ENCODE data around the gene BICDL2. TPM values are rescaled to one million over a fixed set of nuclear protein-coding genes. Genes with fewer than 3 reads are reported as not detected.

The BICDL2 gene
- total and polyA plus RNA-seq, 9 of the 15 experiments (the other 6 are each of a cell fraction or from before 2014, with no cell fraction given), result 0.09 to 0.28 (median 0.09) TPM; not detected in 6

- TF ChIP-seq, protein P1, sequence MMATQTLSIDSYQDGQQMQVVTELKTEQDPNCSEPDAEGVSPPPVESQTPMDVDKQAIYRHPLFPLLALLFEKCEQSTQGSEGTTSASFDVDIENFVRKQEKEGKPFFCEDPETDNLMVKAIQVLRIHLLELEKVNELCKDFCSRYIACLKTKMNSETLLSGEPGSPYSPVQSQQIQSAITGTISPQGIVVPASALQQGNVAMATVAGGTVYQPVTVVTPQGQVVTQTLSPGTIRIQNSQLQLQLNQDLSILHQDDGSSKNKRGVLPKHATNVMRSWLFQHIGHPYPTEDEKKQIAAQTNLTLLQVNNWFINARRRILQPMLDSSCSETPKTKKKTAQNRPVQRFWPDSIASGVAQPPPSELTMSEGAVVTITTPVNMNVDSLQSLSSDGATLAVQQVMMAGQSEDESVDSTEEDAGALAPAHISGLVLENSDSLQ (IDR thresholded peaks at IDR 0.05), result no peak
- no peak for TF ChIP-seq ATF3 (IDR thresholded peaks at IDR 0.05)
- no peak for TF ChIP-seq ATF3 (CRISPR knock-in tag; conservative IDR thresholded peaks at IDR 0.05)
- TF ChIP-seq EP400 (IDR thresholded peaks at IDR 0.05), result peak; percentile 79; the same call in 1 of the 2 replicates
- no peak for TF ChIP-seq RBM34 (IDR thresholded peaks at IDR 0.05; ENCODE audit: borderline replicate concordance, insufficient read depth, low read length)
- no peak; the same call in 1 of the 2 replicates for TF ChIP-seq SIN3B (IDR thresholded peaks at IDR 0.05; ENCODE audit: low read depth)
- TF ChIP-seq ZNF282 (CRISPR knock-in tag; IDR thresholded peaks at IDR 0.05), result no peak
- TF ChIP-seq, protein P2, sequence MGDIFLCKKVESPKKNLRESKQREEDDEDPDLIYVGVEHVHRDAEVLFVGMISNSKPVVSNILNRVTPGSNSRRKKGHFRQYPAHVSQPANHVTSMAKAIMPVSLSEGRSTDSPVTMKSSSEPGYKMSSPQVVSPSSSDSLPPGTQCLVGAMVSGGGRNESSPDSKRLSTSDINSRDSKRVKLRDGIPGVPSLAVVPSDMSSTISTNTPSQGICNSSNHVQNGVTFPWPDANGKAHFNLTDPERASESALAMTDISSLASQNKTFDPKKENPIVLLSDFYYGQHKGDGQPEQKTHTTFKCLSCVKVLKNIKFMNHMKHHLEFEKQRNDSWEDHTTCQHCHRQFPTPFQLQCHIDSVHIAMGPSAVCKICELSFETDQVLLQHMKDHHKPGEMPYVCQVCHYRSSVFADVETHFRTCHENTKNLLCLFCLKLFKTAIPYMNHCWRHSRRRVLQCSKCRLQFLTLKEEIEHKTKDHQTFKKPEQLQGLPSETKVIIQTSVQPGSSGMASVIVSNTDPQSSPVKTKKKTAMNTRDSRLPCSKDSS (IDR thresholded peaks at IDR 0.05; ENCODE audit: low read depth, partially characterized antibody), result no peak
- no peak for TF ChIP-seq CSDE1 (IDR thresholded peaks at IDR 0.05)
- no peak for TF ChIP-seq ZNF274 (IDR thresholded peaks at IDR 0.05; ENCODE audit: borderline replicate concordance, low read depth, low read length)
- no peak for TF ChIP-seq POLR3G (IDR thresholded peaks at IDR 0.05; ENCODE audit: extremely low read depth, insufficient read length, insufficient replicate concordance)
- TF ChIP-seq TFAM (CRISPR knock-in tag; conservative IDR thresholded peaks at IDR 0.05), result no peak
- no peak for TF ChIP-seq ZSCAN32 (CRISPR knock-in tag; IDR thresholded peaks at IDR 0.05)
- no peak for TF ChIP-seq U2AF2 (optimal IDR thresholded peaks at IDR 0.05; ENCODE audit: low read depth, low read length)
- peak in 1 of 2 experiments; percentile 66; a peak in 1 of 4 replicates for TF ChIP-seq TEAD1 (CRISPR knock-in tag; IDR thresholded peaks at IDR 0.05)
- TF ChIP-seq RAD51 (IDR thresholded peaks at IDR 0.05; ENCODE audit: borderline replicate concordance, low read depth), result no peak
- TF ChIP-seq FUS (optimal IDR thresholded peaks at IDR 0.05; ENCODE audit: low read depth, low read length), result peak; percentile 62
- TF ChIP-seq TCF15 (CRISPR knock-in tag; IDR thresholded peaks at IDR 0.05), result no peak
- no peak for TF ChIP-seq CBFA2T3 (IDR thresholded peaks at IDR 0.05)
- TF ChIP-seq ZNF785 (CRISPR knock-in tag; IDR thresholded peaks at IDR 0.05), result no peak
- TF ChIP-seq, protein P3, sequence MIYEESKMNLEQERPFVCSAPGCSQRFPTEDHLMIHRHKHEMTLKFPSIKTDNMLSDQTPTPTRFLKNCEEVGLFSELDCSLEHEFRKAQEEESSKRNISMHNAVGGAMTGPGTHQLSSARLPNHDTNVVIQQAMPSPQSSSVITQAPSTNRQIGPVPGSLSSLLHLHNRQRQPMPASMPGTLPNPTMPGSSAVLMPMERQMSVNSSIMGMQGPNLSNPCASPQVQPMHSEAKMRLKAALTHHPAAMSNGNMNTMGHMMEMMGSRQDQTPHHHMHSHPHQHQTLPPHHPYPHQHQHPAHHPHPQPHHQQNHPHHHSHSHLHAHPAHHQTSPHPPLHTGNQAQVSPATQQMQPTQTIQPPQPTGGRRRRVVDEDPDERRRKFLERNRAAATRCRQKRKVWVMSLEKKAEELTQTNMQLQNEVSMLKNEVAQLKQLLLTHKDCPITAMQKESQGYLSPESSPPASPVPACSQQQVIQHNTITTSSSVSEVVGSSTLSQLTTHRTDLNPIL (CRISPR knock-in tag; IDR thresholded peaks at IDR 0.05), result no peak
- TF ChIP-seq, protein P4, sequence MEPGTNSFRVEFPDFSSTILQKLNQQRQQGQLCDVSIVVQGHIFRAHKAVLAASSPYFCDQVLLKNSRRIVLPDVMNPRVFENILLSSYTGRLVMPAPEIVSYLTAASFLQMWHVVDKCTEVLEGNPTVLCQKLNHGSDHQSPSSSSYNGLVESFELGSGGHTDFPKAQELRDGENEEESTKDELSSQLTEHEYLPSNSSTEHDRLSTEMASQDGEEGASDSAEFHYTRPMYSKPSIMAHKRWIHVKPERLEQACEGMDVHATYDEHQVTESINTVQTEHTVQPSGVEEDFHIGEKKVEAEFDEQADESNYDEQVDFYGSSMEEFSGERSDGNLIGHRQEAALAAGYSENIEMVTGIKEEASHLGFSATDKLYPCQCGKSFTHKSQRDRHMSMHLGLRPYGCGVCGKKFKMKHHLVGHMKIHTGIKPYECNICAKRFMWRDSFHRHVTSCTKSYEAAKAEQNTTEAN (CRISPR knock-in tag; IDR thresholded peaks at IDR 0.05), result no peak
Observed at GRCh38 chr16:3059041-3059722, 22.4 kb upstream of the BICDL2 start (continued).

All from K562 (cell line).